Sigmoid colon (tissue), 4 donors: ENCODE data around the gene CEP112.

Source experiments
- CTCF ChIP-seq, 4 experiments: fragments of 450-650 bp in 3 of 4; fragments of 200-600 bp in 1 of 4; IDR thresholded peaks; one replicate each; pipeline ENCODE4 v1.5.1; 2016 to 2019; ENCODE audit warnings: antibody characterized with exemption in 4 of 4, mild to moderate bottlenecking in 3 of 4, moderate library complexity in 2 of 4
- EP300 ChIP-seq, 4 donors: sonication (generic); formaldehyde crosslinking; IDR thresholded peaks; one replicate each; pipeline ENCODE4 v1.6.1; 2017; ENCODE audit warnings: antibody characterized with exemption in 4 of 4

GRCh38 chr17:65638221-65638975, 553.5 kb downstream of the CEP112 start:
- TF ChIP-seq CTCF (IDR thresholded peaks at IDR 0.05): no peak
- no peak for TF ChIP-seq EP300 (IDR thresholded peaks at IDR 0.05)
